Embryonic facial prominence (tissue), 1 donor: Measurements from ENCODE around the gene ARHGEF26.
A peak's percentile ranks its signal among the peaks of the same experiment; 100 is the strongest.

Source experiments
- DNase-seq: peaks from one replicate; pipeline ENCODE4 v3.0.0-alpha.2; 2016; ENCODE audit errors: extremely low spot score

The ARHGEF26 gene

DNA sequence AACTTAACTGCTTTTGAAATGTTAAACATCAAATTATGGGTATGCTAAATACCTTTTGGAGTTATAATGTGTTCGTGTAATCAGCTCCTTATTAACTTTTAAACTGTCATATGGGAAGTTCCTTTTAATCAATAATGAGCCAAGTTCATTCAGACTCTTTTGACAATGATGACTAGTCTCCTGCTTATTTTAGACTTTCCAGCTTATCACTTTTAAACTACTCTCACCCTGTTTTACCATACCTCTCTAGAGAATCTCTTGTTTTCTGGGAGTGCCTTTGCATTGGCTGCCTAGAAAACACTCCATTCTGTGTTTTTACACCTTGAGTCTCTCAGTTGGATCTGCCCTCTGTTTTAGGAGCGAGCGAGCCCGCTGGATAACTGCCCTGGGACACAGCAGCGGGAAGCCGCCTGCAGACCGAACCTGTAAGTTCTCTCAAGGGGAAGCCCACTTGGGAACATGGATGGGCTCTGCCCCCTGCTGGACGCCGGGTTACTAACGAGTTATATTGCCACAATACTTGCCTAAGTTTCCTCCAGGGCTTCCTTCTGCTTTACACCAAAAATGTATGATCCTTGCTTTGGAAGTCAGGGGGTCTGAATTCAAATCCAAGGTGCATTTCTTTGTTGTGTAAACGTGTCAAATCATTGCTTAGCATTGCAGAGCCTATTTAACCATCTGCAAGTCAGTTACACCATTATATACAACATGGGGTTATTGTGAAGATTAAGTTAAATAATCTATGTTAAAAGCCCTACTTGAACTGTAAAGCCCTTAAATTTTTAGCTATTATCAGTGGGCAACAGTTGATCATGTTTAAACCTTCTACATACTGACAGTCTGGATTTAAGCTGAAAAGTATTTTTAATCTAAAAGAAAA is 131.8 kb downstream of the ARHGEF26 start:
- peak; percentile 75 for DNase-seq

DNA sequence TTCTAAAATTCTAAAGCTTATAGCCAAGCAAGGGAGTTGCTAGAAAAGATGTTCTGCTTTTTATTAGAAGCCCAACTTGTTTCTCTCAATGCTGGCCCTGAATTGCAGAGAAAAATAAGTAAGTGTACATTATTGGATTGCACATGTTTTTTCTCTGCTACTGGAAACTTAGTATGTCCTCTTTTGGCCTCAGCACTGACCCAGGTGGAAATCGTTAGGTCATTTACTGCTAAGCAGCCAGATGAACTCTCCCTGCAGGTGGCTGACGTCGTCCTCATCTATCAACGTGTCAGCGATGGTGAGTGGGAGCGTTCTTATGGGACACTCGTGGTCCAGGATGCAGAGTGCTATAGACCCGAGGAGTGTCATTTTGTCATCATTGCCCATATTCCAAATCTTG is 133.3 kb downstream of the ARHGEF26 start:
- no peak for DNase-seq

DNA sequence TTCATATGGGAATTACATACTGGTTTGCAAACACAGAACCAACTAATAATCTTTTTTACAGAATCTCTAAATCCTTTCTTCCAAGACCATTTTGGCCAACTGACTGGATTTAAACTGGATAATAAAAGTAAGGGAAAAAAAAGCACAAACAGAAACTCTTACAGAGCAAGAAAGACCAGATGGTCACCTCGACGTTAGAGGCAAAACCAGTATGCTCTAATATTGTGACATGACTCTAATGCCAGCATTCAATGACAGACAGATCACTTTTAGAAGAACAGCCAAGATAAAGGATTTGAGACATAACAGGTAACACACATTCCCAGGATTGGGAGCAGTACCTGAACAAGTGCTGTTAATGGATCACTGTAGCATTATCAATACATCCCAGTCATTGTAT is 152.2 kb downstream of the ARHGEF26 start:
- no peak for DNase-seq

DNA sequence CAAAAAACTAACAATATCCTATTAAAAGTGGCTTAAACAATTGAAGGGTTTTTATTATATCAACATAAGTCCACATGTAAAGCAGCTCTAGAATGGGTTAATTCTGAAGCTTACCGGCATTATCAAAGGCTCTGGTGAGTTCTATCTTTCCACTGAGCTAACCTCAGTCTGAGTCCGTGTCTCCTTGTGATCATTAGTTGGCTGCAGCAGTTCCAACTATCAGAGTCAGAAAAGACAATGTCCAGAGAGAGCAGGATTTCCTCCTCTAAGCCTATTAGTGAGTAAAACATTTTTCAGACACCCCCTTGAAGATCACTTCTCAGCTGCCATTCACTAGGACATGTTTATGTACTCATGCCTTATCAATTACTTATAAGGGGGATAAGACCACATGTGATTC is 153.2 kb downstream of the ARHGEF26 start:
- no peak for DNase-seq

DNA sequence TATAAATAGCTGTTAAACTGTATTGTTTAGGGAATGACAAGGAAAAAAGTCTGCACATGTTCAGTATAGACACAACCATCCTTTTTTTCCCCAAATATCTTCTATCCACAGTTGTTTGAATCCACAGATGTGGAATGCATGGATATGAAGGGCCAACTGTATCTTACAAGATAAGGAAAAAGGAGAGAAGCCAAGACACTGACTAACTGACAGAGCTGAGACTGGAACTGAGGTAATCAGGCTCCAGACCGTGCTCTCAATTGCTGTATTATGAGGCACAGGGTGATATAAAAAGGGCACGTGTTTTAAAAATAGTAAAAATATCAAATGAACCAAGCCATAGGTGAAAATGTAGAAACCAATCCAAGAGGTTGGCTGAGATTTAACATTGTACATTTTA is 154.1 kb downstream of the ARHGEF26 start:
- DNase-seq, result no peak

DNA sequence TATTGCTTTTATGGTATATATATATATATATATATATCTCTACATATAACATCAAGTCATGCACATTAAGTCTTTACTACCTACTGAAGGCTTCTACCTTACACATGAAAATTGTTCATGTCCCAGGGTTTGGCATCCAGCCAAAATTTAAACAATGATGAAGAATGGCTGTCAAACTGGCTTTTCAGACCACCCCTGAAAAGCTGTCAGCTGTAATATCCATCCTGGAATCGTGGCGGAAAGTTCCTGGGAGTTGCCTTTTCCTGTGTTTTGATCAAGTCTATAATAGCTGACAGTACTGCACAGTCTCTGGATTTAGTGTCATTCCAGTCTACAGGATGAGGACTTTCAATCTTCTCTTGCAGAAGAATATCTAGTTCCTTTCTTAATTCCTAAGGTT is 154.8 kb downstream of the ARHGEF26 start:
- no peak for DNase-seq

DNA sequence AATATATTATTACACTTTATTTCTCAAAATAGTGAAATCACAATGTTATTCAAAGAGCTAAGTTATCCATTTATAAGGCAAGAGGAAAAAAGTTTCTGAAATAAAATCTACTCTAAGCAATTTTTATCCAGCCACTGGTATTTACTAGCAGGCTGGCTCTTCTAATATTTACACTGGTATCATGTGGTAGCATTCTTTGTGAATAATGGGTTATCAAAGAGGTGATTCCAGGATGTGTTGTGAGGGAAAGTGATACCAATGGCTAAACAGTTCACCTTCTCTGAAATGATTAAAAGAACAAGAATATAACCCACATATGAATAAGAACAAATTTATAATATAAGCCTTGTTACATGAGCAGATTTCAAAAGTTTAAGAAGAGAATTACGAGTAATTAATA is 159.0 kb downstream of the ARHGEF26 start:
- DNase-seq, result no peak

DNA sequence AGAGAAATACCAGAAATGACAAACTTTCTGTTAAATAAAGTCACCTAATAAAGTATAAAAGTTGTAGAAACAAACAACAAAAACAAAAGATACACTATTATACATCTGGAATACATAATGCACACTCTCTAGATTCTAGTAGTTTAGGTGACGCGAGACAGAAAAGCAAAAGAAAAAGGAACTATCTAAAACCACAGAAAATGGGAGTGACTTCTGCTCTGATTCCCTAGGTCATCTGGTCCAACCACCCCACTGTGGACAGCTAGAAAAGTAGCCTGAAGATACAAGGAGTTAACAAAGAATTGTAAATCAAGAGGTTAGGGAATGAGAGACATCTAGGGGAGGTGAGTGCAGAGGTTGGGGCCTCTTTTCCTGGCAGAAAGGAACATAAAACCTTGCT is 164.0 kb downstream of the ARHGEF26 start:
- no peak for DNase-seq

DNA sequence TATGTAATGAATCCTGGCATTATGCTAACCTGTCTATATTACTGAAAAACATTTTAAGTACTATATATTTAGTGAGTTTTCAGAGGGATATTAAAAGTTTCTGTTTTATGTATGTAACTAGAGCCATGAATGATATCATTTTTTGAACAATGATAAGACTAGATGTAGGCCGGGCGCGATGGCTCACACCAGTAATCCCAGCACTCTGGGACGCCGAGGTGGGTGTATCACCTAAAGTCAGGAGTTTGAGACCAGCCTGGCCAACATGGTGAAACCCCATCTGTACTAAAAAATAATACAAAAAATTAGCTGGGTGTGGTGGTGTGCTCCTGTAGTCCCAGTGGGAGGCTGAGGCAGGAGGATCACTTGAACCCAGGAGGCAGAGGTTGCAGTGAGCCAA is 169.0 kb downstream of the ARHGEF26 start:
- no peak for DNase-seq

DNA sequence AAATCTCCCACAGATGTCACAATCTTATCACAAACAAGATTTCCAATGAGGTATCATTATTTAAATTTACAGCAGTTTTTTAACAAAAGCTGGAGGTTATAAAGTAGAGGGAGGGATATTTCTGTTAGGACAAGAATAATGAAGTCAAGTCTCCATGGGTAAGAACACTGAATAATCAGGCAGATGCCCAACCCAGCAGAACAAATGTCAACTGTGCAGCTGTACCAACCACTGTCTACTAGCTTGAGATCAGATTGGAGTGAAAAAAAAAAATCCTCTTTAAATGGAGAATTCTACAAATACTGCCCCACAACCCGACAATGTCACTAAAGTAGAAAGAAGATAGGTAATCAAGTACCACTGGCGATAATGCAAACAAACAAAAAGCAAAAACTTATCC is 172.8 kb downstream of the ARHGEF26 start:
- no peak for DNase-seq

DNA sequence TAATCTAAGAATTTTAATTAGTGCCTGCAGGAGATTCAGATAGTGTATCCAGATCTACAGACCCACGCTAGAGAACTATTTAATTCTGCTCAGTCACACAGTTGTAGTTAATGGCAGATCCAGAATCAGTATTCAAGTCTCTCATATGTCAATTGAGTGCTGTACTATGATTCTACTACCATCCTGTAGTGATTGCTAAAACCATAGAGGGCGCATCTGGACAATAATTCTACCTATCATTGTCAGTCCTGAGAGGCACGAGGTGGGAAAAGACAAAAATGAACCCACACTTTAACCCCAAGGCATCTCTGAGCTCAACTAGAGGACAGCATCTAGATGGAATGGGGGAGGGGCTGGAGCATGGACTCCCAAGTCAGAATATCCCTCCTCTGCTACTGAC is 180.4 kb downstream of the ARHGEF26 start:
- no peak for DNase-seq

DNA sequence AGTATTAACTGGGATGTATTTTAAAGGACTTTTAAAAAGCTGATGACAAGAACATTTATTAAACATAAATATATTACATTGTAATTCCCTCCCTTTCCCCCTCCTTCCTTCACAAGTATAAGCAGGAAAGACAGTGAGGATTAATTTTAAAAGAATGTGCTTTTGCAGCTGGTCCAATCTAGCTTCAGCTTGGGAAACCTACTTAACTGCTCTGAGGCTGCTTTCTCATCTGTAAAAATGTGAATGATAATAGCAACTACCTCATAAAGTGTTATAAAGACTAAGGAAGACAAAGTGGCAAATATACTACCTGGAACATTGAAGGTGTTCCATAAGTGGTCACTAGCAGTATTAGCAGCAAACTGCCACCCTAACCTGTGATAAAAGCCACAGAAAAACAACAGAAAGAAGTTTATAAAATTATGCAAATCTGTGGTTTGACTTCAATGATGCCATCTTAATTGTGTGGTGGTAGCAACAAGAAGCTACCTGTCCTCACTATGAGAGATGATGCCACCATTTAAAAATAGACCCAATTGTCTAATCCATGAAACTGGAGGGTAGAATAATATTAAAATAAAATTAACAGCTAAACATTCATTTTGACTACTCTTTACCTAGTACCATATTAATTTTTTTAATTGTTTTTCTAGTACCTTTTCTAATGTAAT is 183.1 kb downstream of the ARHGEF26 start:
- DNase-seq, result no peak

DNA sequence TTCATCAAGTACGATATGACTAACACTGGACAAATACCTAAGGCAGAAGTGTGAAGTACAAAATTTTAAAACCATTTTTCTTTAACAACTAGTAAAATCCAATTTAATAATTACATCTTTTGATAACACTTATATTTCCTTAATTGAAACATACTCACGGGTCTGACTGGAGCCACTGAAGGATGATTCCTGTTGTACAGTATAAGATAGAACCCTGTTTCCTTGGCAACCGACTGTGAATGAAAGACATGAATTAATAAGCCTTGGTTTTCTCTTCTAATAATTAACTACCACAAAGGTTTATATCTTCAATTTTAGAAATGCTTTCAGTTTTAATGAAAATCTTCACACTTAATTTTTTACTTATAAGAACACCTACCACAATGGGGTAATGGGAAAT is 183.7 kb downstream of the ARHGEF26 start:
- DNase-seq, result no peak

DNA sequence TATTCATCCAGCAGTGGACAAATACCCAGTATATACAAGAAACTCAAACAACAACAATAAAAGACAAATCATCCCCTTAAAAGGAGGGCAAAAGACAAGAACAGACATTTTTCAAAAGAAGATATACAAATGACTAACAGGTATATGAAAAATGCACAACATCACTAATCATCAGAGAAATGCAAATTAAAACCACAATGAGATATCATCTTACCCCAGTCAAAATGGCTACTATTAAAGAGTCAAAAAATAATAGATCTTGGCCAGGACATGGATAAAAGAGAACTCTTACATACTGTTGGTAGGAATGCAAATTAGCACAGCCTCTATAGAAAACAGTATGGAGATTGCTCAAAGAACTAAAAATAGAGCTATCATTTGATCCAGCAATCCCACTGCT is 186.2 kb downstream of the ARHGEF26 start:
- no peak for DNase-seq
